Panc1 (cell line): ENCODE measurements around the gene DNAH12. TPM values are rescaled to one million over a fixed set of nuclear protein-coding genes. Genes with fewer than 3 reads are reported as not detected.

Source experiments
- ATAC-seq: fragments of 200-7000 bp; cut with Tn5 transposase; 2 replicates; pipeline ENCODE4 v1.9.1; 2020; ENCODE audit warnings: mild to moderate bottlenecking, moderate library complexity
- BruUV-seq: library from RNA; stranded (reverse); fragments of 400-500 nt; replicated peaks from 2 replicates; lab custom pipeline; 2021; lab: Mats Ljungman, UMichigan
- CTCF ChIA-PET: fragments of 300-600 bp; sonication (Branson Sonifier 250); formaldehyde crosslinking; loops from one replicate; lab custom pipeline; 2022; ENCODE audit warnings: antibody characterized with exemption; lab: Charles Lee
- POLR2A ChIA-PET: fragments of 300-600 bp; sonication (Branson Sonifier 250); formaldehyde crosslinking; loops from one replicate; lab custom pipeline; 2022; ENCODE audit warnings: antibody characterized with exemption; lab: Charles Lee
- DNase-seq: peaks from one replicate; pipeline ENCODE4 v3.0.0-alpha.2; 2010; ENCODE audit warnings: low read depth, low spot score
- H3K27ac ChIP-seq: 2 replicates; pipeline ENCODE4 v1.5.1; 2011; ENCODE audit warnings: mild to moderate bottlenecking, low read length, inconsistent platforms
- H3K27me3 ChIP-seq: fragments of 200-500 bp; sonication (Bioruptor generic); 2 replicates; pipeline ENCODE4 v1.6.0; 2014; ENCODE audit warnings: low read length, inconsistent platforms; ENCODE audit not compliant: control insufficient read depth, insufficient read depth
- H3K36me3 ChIP-seq: fragments of 200-500 bp; sonication (Bioruptor generic); 2 replicates; pipeline ENCODE4 v1.5.1; 2014; ENCODE audit warnings: inconsistent platforms, mild to moderate bottlenecking, low read length, moderate library complexity; ENCODE audit not compliant: control insufficient read depth, insufficient read depth
- H3K4me1 ChIP-seq: 2 replicates; pipeline ENCODE4 v1.5.1; 2011; ENCODE audit warnings: inconsistent platforms, mild to moderate bottlenecking, low read length, moderate library complexity; ENCODE audit not compliant: control insufficient read depth, insufficient read depth
- H3K4me3 ChIP-seq, 2 experiments: 2 replicates each; pipeline ENCODE4 v1.5.1; 2011 to 2012; ENCODE audit warnings: low read depth in 2 of 2, low read length in 2 of 2, mild to moderate bottlenecking in 2 of 2, inconsistent platforms in 1 of 2, moderate library complexity in 1 of 2
- H3K9me3 ChIP-seq: fragments of 200-500 bp; sonication (Bioruptor generic); 2 replicates; pipeline ENCODE4 v1.5.1; 2014; ENCODE audit warnings: low read depth, mild to moderate bottlenecking, inconsistent platforms, low read length, moderate library complexity; ENCODE audit not compliant: control insufficient read depth, insufficient read depth
- CTCF ChIP-seq: fragments of 450-650 bp; IDR thresholded peaks from 2 replicates; pipeline ENCODE4 v1.5.1; 2017; ENCODE audit warnings: mild to moderate bottlenecking
- POLR2AphosphoS5 ChIP-seq: IDR thresholded peaks from 2 replicates; pipeline ENCODE4 v1.6.1; 2012; ENCODE audit warnings: mild to moderate bottlenecking, low read depth, low read length, moderate library complexity
- REST ChIP-seq, 2 experiments: IDR thresholded peaks; 2 replicates each; pipeline ENCODE4 v1.6.1; 2011 to 2012; ENCODE audit warnings: low read depth in 2 of 2, control low read depth in 1 of 2, low read length in 1 of 2, mild to moderate bottlenecking in 1 of 2, moderate library complexity in 1 of 2; ENCODE audit not compliant: insufficient read depth in 1 of 2
- SIN3A ChIP-seq: IDR thresholded peaks from 2 replicates; pipeline ENCODE4 v1.6.1; 2012; ENCODE audit warnings: low read depth, mild to moderate bottlenecking, low read length, moderate library complexity, borderline replicate concordance; ENCODE audit not compliant: insufficient read depth
- TCF7L2 ChIP-seq: IDR thresholded peaks from 2 replicates; pipeline ENCODE4 v1.6.1; 2011; ENCODE audit warnings: mild to moderate bottlenecking, low read depth, low read length, inconsistent platforms
- in situ Hi-C: cut with HindIII; loops from 2 replicates; pipeline ENCODE4 v1.10.0; 2016; ENCODE audit warnings: low sequenced_read_pairs, low pct_unique_long_range_greater_than_20kb
- intact Hi-C: fragments of 100-400 bp; cut with micrococcal nuclease; formaldehyde crosslinking; loops from one replicate; pipeline ENCODE4 v1.10.0; 2022; ENCODE audit not compliant: unreplicated experiment
- total RNA-seq: library from RNA; stranded (reverse); gene quantifications from one replicate; pipeline ENCODE4 v1.2.1, GENCODE V29; 2021; ENCODE audit not compliant: unreplicated experiment

Gene DNAH12
- total RNA-seq, 1 experiment from 2014 or later: 0.21 TPM

GRCh38 chr3:57383838-57384237 is 160.3 kb downstream of the DNAH12 start:
- ChIA-PET POLR2A (no interaction called here), CTCF (no interaction called here)
- in situ Hi-C loops: no loop called here
- no peaks in the 10 kb centered on the region for H3K9me3 ChIP-seq
- no peaks in the 10 kb centered on the region for H3K4me1 ChIP-seq
- H3K27ac ChIP-seq: no peak overlapping the region
- no peaks in the 10 kb centered on the region for H3K36me3 ChIP-seq
- TF ChIP-seq REST (IDR thresholded peaks at IDR 0.05; ENCODE audit: insufficient read depth in 1 of 2, low read depth in 2 of 2, low read length in 1 of 2): no peak
- no peak for TF ChIP-seq TCF7L2
- no peak for TF ChIP-seq POLR2AphosphoS5
- TF ChIP-seq CTCF: no peak
- no peak for TF ChIP-seq SIN3A
- intact Hi-C loops: no loop called here
- ATAC-seq (no peak), DNase-seq (no peak)
- H3K27me3 ChIP-seq: no peaks in the 10 kb centered on the region
- no TSS peak for BruUV-seq
- H3K4me3 ChIP-seq: no peak overlapping the region

- no peak for TF ChIP-seq TCF7L2
- no peak for TF ChIP-seq SIN3A
- no peak for TF ChIP-seq REST (IDR thresholded peaks at IDR 0.05; ENCODE audit: insufficient read depth in 1 of 2, low read depth in 2 of 2, low read length in 1 of 2)
- no peak for TF ChIP-seq POLR2AphosphoS5
- TF ChIP-seq CTCF: no peak
- in situ Hi-C loops: no loop called here
- intact Hi-C loops: no loop called here
- H3K4me3 ChIP-seq: no peak overlapping the region
- no peaks in the 10 kb centered on the region for H3K9me3 ChIP-seq
- no peaks in the 10 kb centered on the region for H3K4me1 ChIP-seq
- ATAC-seq (no peak), DNase-seq (no peak)
- ChIA-PET POLR2A (no interaction called here), CTCF (no interaction called here)
- H3K27ac ChIP-seq: no peak overlapping the region
- no peaks in the 10 kb centered on the region for H3K36me3 ChIP-seq
- no TSS peak for BruUV-seq
- no peaks in the 10 kb centered on the region for H3K27me3 ChIP-seq
These were observed 160.7 kb downstream of the DNAH12 start for GRCh38 chr3:57383406-57383805.
